Measurements from ENCODE around the gene ZNF280D.
"Not testable (repeated sequence)": the region's sequence is repeated elsewhere in the genome, so short reads cannot be mapped to it uniquely, and the experiment has no call there.

Gene ZNF280D, protein sequence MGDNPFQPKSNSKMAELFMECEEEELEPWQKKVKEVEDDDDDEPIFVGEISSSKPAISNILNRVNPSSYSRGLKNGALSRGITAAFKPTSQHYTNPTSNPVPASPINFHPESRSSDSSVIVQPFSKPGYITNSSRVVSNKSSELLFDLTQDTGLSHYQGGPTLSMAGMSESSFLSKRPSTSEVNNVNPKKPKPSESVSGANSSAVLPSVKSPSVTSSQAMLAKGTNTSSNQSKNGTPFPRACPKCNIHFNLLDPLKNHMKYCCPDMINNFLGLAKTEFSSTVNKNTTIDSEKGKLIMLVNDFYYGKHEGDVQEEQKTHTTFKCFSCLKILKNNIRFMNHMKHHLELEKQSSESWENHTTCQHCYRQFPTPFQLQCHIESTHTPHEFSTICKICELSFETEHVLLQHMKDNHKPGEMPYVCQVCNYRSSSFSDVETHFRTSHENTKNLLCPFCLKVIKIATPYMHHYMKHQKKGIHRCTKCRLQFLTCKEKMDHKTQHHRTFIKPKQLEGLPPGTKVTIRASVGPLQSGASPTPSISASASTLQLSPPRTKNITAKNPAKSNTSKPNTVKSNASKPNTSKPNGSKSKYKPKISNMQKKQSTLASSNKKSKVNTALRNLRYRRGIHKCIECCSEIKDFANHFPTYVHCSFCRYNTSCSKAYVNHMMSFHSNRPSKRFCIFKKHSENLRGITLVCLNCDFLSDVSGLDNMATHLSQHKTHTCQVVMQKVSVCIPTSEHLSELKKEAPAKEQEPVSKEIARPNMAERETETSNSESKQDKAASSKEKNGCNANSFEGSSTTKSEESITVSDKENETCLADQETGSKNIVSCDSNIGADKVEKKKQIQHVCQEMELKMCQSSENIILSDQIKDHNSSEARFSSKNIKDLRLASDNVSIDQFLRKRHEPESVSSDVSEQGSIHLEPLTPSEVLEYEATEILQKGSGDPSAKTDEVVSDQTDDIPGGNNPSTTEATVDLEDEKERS

DNA sequence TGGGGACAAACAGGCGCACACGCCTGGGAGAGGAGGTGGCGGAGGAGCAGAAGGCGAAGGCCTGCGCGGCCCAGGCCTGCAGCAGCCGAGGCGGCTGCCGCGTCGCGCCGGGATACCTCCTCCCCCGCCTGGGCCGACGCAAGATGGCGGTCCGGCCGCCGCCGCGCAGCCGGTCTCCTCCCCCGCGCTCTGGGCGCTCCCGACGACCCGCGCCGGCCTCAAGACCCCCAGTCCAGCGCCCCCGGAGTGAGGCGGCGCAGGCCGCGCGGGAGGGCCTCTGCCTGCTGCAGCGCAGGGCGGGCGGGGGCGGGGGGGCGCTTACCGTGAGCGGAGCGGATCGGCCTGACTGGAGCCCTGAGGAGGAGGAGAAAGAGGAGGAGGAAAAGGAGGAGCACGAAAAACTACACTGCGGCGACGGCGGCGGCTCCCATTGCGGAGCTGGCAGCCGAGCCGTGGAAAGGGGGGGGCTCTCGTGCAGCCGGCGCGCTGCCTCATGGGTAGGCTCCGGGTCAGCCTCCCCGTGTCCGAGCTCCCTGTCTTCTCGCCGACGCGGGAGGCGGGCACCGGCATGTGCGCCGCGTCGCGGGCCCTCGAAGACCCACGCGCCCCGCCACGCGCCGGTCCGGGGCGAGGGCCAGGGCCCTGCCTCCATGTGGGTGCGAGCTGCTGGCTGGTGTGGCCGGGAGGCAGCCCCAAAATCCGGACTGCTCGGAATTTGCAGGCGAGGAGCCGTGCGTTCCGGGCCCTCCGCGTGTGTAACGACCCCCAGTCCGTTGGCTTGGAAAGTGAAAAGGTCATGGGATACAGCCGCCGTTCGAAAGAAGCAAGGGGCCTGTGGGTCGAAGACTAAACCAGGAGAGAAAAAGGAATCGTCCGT is at the start of gene ZNF280D:
Gene ZNF280D (minus strand): TSS at position 374 of the 877 bp plus-strand sequence. CDS start 26,400 bp downstream, outside the sequence.
- ChIA-PET POLR2A (no interaction called here), CTCF (interaction anchor here (1.0 to 1.4 kb wide), 5 partner anchors 9 to 29 kb away, joined by 3 to 5 read pairs (median 4); no protein-coding TSS in a partner anchor)
- TF ChIP-seq, protein P1, sequence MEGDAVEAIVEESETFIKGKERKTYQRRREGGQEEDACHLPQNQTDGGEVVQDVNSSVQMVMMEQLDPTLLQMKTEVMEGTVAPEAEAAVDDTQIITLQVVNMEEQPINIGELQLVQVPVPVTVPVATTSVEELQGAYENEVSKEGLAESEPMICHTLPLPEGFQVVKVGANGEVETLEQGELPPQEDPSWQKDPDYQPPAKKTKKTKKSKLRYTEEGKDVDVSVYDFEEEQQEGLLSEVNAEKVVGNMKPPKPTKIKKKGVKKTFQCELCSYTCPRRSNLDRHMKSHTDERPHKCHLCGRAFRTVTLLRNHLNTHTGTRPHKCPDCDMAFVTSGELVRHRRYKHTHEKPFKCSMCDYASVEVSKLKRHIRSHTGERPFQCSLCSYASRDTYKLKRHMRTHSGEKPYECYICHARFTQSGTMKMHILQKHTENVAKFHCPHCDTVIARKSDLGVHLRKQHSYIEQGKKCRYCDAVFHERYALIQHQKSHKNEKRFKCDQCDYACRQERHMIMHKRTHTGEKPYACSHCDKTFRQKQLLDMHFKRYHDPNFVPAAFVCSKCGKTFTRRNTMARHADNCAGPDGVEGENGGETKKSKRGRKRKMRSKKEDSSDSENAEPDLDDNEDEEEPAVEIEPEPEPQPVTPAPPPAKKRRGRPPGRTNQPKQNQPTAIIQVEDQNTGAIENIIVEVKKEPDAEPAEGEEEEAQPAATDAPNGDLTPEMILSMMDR (IDR thresholded peaks at IDR 0.05; ENCODE audit: control extremely low read depth, extremely low read depth, low read depth, missing control alignments) = no peak
- DNase-seq (ENCODE audit: extremely low spot score) = peak; percentile 87

- TF ChIP-seq, protein P1 (IDR thresholded peaks at IDR 0.05; ENCODE audit: control extremely low read depth, extremely low read depth, low read depth, missing control alignments) = no peak
- DNase-seq (ENCODE audit: extremely low spot score) = no peak
- ChIA-PET POLR2A (no interaction called here), CTCF (no interaction called here)
Measured at GRCh38 chr15:56782306-56782705, 49.0 kb upstream of the ZNF280D start.

DNA sequence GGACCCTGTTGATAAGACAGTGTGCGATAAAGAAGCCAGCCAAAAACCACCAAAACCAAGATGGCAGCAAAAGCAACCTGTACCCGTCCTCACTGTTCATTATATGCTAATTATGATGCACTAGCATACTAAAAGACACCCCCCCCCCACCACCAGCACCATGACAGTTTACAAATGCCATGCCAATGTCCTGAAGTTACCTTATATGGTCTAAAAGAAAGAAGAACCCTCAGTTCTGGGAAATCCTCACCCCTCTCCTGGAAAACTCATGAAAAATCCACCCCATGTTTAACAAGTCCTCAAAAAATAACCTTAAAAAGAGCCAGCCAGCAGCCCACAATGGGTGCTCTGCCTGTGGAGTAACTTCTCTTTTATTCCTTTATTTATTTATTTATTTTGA is 48.4 kb upstream of the ZNF280D start:
- TF ChIP-seq, protein P1 (IDR thresholded peaks at IDR 0.05; ENCODE audit: control extremely low read depth, extremely low read depth, low read depth, missing control alignments) = no peak
- POLR2A ChIA-PET = no interaction called here
- CTCF ChIA-PET = no interaction called here
- DNase-seq (ENCODE audit: extremely low spot score) = no peak

DNA sequence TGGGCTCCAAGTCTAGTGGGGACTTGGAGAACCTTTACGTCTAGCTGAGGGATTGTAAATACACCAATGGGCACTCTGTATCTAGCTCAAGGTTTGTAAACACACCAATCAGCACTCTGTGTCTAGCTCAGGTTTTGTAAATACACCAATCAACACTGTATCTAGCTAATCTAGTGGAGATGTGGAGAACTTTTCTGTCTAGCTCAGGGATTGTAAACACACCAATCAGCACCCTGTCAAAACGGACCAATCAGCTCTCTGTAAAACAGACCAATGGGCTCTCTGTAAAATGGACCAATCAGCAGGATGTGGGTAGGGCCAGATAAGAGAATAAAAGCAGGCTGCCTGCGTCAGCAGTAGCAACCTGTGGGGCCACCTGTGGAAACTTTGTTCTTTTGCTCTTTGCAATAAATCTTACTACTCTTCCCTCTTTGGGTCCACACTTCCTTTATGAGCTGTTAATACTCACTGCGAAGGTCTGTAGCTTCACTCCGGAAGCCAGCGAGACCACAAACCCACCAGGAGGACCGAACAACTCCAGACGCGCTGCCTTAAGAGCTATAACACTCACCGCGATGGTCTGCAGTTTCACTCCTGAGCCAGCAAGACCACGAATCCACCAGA is 46.9 kb upstream of the ZNF280D start:
- DNase-seq (ENCODE audit: extremely low spot score); POLR2A ChIA-PET: not testable (repeated sequence)
- CTCF ChIA-PET = interaction anchor here (1.0 to 2.0 kb wide), 5 partner anchors 9 to 22 kb away, joined by 3 to 9 read pairs (median 4); no protein-coding TSS in a partner anchor

DNA sequence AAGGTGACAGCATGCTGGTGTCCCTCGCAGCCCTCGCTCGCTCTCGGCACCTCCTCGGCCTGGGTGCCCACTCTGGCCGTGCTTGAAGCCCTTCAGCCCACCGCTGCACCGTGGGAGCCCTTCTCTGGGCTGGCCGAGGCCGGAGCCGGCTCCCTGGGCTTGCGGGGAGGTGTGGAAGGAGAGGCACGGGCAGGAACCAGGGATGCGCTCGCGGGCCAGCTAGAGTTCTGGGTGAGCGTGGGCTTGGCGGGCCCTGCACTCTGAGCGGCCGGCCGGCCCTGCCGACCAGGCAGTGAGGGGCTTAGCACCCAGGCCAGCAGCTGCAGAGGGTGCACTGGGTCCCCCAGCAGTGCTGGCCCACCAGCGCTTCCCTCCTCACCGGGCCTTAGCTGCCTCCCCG is 46.1 kb upstream of the ZNF280D start:
- DNase-seq (ENCODE audit: extremely low spot score); POLR2A ChIA-PET: not testable (repeated sequence)
- CTCF ChIA-PET = interaction anchor here (1.8 to 2.0 kb wide), 2 partner anchors 8 to 22 kb away, joined by 9 read pairs; no protein-coding TSS in a partner anchor

- TF ChIP-seq, protein P1 (IDR thresholded peaks at IDR 0.05; ENCODE audit: control extremely low read depth, extremely low read depth, low read depth, missing control alignments) = no peak
- CTCF ChIA-PET = interaction anchor here (2.0 kb wide), 1 partner anchor 22 kb away, joined by 9 read pairs; no protein-coding TSS in a partner anchor
- POLR2A ChIA-PET = no interaction called here
- DNase-seq (ENCODE audit: extremely low spot score) = no peak
Measured at GRCh38 chr15:56778761-56779160, 45.5 kb upstream of the ZNF280D start.

Data from GM10248 (cell line).